WI38 (cell line): ENCODE measurements around the gene CFB.

Source experiments
- H3K4me3 ChIP-seq: 2 replicates; pipeline ENCODE4 v1.5.1; 2011; ENCODE audit warnings: low read depth, mild to moderate bottlenecking, control low read depth, low read length
- CTCF ChIP-seq: IDR thresholded peaks from 2 replicates; pipeline ENCODE4 v1.5.1; 2012; ENCODE audit warnings: low read depth, mild to moderate bottlenecking, control low read depth, low read length

The CFB gene

GRCh38 chr6:31933537-31933936 lies 12.4 kb upstream of the CFB start:
- H3K4me3 ChIP-seq, result no peak overlapping the region
- TF ChIP-seq CTCF, result no peak

- TF ChIP-seq CTCF, result no peak
Observed at GRCh38 chr6:31935021-31935420, 10.9 kb upstream of the CFB start.

GRCh38 chr6:31935823-31936222 lies 10.1 kb upstream of the CFB start:
- no peak for TF ChIP-seq CTCF
- no peak overlapping the region for H3K4me3 ChIP-seq

More at GRCh38 chr6:31935021-31935420, 10.9 kb upstream of the CFB start:
- H3K4me3 ChIP-seq, result no peak overlapping the region

- no peak for TF ChIP-seq CTCF
- H3K4me3 ChIP-seq, result no peak overlapping the region
Observed at GRCh38 chr6:31940256-31940664, 5.6 kb upstream of the CFB start.

- no peak overlapping the region for H3K4me3 ChIP-seq
- no peak for TF ChIP-seq CTCF
Observed at GRCh38 chr6:31943742-31944141, 2.2 kb upstream of the CFB start.

- no peak overlapping the region for H3K4me3 ChIP-seq
- TF ChIP-seq CTCF, result no peak
Observed at GRCh38 chr6:31945154-31945506, 765 bp upstream of the CFB start.

- H3K4me3 ChIP-seq, result no peak overlapping the region
- no peak for TF ChIP-seq CTCF
Observed at GRCh38 chr6:31946370-31946885, 533 bp downstream of the CFB start.
